Measurements from ENCODE around the gene SLF1.
A peak's percentile ranks its signal among the peaks of the same experiment; 100 is the strongest.

SLF1 gene

DNA sequence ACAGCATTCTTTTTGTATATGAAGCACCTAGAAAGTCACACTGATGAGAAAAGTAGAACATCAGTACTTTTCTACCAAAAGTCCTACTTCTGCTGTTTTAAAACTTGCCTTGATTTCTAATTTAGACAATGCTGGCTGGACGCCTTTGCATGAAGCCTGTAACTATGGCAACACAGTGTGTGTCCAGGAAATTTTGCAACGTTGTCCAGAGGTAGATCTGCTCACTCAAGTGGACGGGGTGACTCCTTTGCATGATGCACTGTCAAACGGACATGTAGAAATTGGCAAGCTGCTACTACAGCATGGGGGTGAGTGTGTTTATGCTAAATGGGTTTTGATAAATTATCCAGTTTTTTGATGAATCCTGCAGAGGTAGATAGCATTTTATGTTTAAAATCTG is 73.5 kb downstream of the SLF1 start:
- no peaks in the 10 kb centered on the region for H3K79me2 ChIP-seq (ENCODE audit: insufficient read depth, low read depth)
- TF ChIP-seq, protein P1, sequence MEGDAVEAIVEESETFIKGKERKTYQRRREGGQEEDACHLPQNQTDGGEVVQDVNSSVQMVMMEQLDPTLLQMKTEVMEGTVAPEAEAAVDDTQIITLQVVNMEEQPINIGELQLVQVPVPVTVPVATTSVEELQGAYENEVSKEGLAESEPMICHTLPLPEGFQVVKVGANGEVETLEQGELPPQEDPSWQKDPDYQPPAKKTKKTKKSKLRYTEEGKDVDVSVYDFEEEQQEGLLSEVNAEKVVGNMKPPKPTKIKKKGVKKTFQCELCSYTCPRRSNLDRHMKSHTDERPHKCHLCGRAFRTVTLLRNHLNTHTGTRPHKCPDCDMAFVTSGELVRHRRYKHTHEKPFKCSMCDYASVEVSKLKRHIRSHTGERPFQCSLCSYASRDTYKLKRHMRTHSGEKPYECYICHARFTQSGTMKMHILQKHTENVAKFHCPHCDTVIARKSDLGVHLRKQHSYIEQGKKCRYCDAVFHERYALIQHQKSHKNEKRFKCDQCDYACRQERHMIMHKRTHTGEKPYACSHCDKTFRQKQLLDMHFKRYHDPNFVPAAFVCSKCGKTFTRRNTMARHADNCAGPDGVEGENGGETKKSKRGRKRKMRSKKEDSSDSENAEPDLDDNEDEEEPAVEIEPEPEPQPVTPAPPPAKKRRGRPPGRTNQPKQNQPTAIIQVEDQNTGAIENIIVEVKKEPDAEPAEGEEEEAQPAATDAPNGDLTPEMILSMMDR (conservative IDR thresholded peaks at IDR 0.05; ENCODE audit: low read depth, low read length) = no peak
- H3K4me2 ChIP-seq = no peak overlapping the region
- no peaks in the 10 kb centered on the region for H4K20me1 ChIP-seq (ENCODE audit: insufficient read depth)
- H3K9ac ChIP-seq = no peak overlapping the region
- H3K4me3 ChIP-seq (IDR thresholded peaks at IDR 0.05; ENCODE audit: insufficient read depth, low read depth, low read length) = no peak overlapping the region
- H3K36me3 ChIP-seq (ENCODE audit: insufficient read depth) = no peaks in the 10 kb centered on the region
- H3K27ac ChIP-seq = no peak overlapping the region
- no peaks in the 10 kb centered on the region for H3K27me3 ChIP-seq (ENCODE audit: insufficient read depth, low read depth)
- H3K4me1 ChIP-seq (ENCODE audit: low read depth, poor library complexity, severe bottlenecking) = no peaks in the 10 kb centered on the region
- no peak overlapping the region for H2AFZ ChIP-seq (ENCODE audit: low read depth)

DNA sequence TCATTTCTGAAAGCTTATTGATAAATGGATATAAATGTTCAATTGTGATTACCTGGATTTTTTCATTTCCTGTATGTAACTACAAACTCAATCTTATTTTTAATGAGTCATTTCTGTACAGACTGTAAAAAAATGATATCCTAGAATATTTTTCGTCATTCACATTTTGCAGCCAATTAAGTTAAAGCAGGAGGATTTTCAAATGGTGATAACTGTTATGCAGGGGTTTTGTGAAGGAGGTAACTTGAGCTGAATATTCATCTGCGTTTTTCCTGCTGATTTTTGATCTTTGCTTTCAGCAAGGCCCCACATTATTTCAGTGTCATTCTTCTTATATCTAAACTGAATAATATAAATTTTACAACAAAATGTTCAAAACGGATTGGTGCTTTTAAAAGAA is 74.1 kb downstream of the SLF1 start:
- no peaks in the 10 kb centered on the region for H3K4me1 ChIP-seq (ENCODE audit: low read depth, poor library complexity, severe bottlenecking)
- H3K36me3 ChIP-seq (ENCODE audit: insufficient read depth) = no peaks in the 10 kb centered on the region
- H3K27ac ChIP-seq = no peak overlapping the region
- no peaks in the 10 kb centered on the region for H4K20me1 ChIP-seq (ENCODE audit: insufficient read depth)
- H3K27me3 ChIP-seq (ENCODE audit: insufficient read depth, low read depth) = no peaks in the 10 kb centered on the region
- no peak overlapping the region for H3K9ac ChIP-seq
- TF ChIP-seq, protein P1 (conservative IDR thresholded peaks at IDR 0.05; ENCODE audit: low read depth, low read length) = no peak
- no peak overlapping the region for H2AFZ ChIP-seq (ENCODE audit: low read depth)
- no peaks in the 10 kb centered on the region for H3K79me2 ChIP-seq (ENCODE audit: insufficient read depth, low read depth)
- no peak overlapping the region for H3K4me2 ChIP-seq
- no peak overlapping the region for H3K4me3 ChIP-seq (IDR thresholded peaks at IDR 0.05; ENCODE audit: insufficient read depth, low read depth, low read length)

DNA sequence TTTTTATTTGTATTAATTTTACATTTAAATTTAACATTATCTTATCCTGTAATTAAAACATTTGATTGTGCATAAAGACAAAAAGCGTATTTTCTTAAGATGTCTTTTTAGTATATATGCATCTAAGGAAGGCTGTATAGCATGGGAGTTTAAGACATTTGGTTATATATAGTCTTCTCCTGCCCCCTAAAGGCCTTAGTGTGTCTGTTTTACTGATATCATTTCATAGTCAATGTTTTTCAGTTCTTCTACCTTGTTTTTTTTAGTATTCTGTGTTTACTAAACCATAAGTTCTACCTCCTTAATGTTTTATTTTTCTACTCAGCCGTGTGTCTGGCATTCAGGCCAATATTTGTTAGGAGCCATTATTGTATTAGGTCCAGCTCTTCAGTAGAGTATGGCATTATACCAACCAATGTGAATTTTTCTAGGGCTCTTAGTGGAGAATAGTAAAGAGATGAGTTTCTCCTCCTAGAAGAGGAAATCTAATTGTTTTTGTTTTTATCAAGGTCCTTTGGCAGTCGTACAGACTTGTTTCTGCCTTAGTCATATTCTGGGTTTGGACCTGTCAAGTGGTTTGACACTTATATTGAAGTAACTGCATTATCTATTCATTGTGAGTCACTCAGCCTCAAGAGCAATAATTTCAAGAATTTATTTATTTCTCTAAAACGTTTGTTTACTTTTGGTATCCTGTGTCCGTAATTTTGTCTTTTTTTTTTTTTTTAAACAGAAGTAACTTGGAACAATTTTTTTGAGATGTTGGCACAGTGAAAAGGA is 74.8 kb downstream of the SLF1 start:
- H3K27ac ChIP-seq = no peak overlapping the region
- H2AFZ ChIP-seq (ENCODE audit: low read depth) = no peak overlapping the region
- no peaks in the 10 kb centered on the region for H3K27me3 ChIP-seq (ENCODE audit: insufficient read depth, low read depth)
- no peaks in the 10 kb centered on the region for H3K4me1 ChIP-seq (ENCODE audit: low read depth, poor library complexity, severe bottlenecking)
- no peaks in the 10 kb centered on the region for H3K36me3 ChIP-seq (ENCODE audit: insufficient read depth)
- no peak overlapping the region for H3K9ac ChIP-seq
- H4K20me1 ChIP-seq (ENCODE audit: insufficient read depth) = no peaks in the 10 kb centered on the region
- TF ChIP-seq, protein P1 (conservative IDR thresholded peaks at IDR 0.05; ENCODE audit: low read depth, low read length) = peak; percentile 53
- H3K4me2 ChIP-seq = no peak overlapping the region
- no peak overlapping the region for H3K4me3 ChIP-seq (IDR thresholded peaks at IDR 0.05; ENCODE audit: insufficient read depth, low read depth, low read length)
- no peaks in the 10 kb centered on the region for H3K79me2 ChIP-seq (ENCODE audit: insufficient read depth, low read depth)

DNA sequence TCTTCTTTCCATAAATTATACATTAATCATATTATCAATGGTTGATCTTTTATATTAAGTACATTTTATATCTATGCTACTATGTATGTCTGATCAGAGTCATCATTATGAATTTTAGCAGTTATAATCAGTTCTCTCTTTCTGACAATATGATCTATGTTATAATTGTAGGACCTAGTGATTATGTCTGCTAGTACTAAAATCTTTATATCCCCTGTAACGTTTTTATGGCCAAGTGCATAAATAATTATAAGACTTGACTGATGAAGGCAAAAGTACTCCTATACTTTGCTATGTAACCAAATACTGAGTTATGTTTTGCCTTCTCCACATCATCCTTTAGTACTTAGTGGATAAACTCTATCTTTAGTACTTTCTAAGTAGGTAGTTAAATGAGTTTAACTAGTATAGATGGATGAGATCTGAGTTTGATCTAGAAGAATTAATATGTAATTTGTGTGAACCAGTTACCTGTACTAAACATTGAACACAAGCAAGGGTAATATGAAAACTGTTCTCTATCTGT is 75.4 kb downstream of the SLF1 start:
- TF ChIP-seq, protein P1 (conservative IDR thresholded peaks at IDR 0.05; ENCODE audit: low read depth, low read length) = no peak
- H3K4me1 ChIP-seq (ENCODE audit: low read depth, poor library complexity, severe bottlenecking) = no peaks in the 10 kb centered on the region
- no peak overlapping the region for H3K9ac ChIP-seq
- no peaks in the 10 kb centered on the region for H3K36me3 ChIP-seq (ENCODE audit: insufficient read depth)
- no peaks in the 10 kb centered on the region for H3K27me3 ChIP-seq (ENCODE audit: insufficient read depth, low read depth)
- no peak overlapping the region for H3K4me2 ChIP-seq
- H2AFZ ChIP-seq (ENCODE audit: low read depth) = no peak overlapping the region
- H3K79me2 ChIP-seq (ENCODE audit: insufficient read depth, low read depth) = no peaks in the 10 kb centered on the region
- H4K20me1 ChIP-seq (ENCODE audit: insufficient read depth) = no peaks in the 10 kb centered on the region
- H3K4me3 ChIP-seq (IDR thresholded peaks at IDR 0.05; ENCODE audit: insufficient read depth, low read depth, low read length) = no peak overlapping the region
- no peak overlapping the region for H3K27ac ChIP-seq

Data from KMS-11 (cell line).